SU-DHL-6 (cell line): Measurements from ENCODE around the gene XRCC1.

Source experiments
- H2AFZ ChIP-seq: fragments of 200-600 bp; sonication (generic); 2 replicates; pipeline ENCODE4 v1.6.1; 2014; ENCODE audit warnings: low read depth, mild to moderate bottlenecking, moderate library complexity, mixed read lengths, antibody characterized with exemption, low read length; ENCODE audit not compliant: severe bottlenecking
- H3F3A ChIP-seq: fragments of 200-600 bp; shearing (Covaris generic); 2 replicates; pipeline ENCODE4 v1.6.0; 2016; ENCODE audit warnings: antibody characterized with exemption, mild to moderate bottlenecking; ENCODE audit not compliant: insufficient read depth
- H3K27ac ChIP-seq: fragments of 200-600 bp; sonication (generic); 2 replicates; pipeline ENCODE4 v1.5.1; 2016; ENCODE audit warnings: low read depth, mild to moderate bottlenecking, low read length, moderate library complexity, mixed read lengths
- H3K27me3 ChIP-seq: fragments of 200-600 bp; sonication (generic), shearing (Covaris generic); 2 replicates; pipeline ENCODE4 v1.6.0; 2014; ENCODE audit warnings: mild to moderate bottlenecking, low read length
- H3K36me3 ChIP-seq: fragments of 200-600 bp; sonication (generic); 2 replicates; pipeline ENCODE4 v1.6.1; 2014; ENCODE audit warnings: mild to moderate bottlenecking, low read length, mixed read lengths
- H3K4me2 ChIP-seq: fragments of 300-600, 200-600 bp; shearing (Covaris generic), sonication (generic); 2 replicates; pipeline ENCODE4 v1.6.0; 2014; ENCODE audit warnings: low read length, low read depth, mild to moderate bottlenecking; ENCODE audit not compliant: poor library complexity, severe bottlenecking
- H3K4me3 ChIP-seq: fragments of 200-600 bp; sonication (generic); 2 replicates; pipeline ENCODE4 v1.5.1; 2014; ENCODE audit warnings: antibody characterized with exemption, low read length, mild to moderate bottlenecking, mixed read lengths; ENCODE audit not compliant: insufficient read depth, poor library complexity, severe bottlenecking
- H3K79me2 ChIP-seq: fragments of 200-600 bp; sonication (generic); 2 replicates; pipeline ENCODE4 v1.6.1; 2014; ENCODE audit warnings: mild to moderate bottlenecking, low read length, moderate library complexity; ENCODE audit not compliant: insufficient read depth
- H3K9ac ChIP-seq: fragments of 200-600 bp; sonication (generic); 2 replicates; pipeline ENCODE4 v1.7.0; 2014; ENCODE audit warnings: mild to moderate bottlenecking, low read length
- H3K9me2 ChIP-seq: fragments of 200-600 bp; sonication (generic); replicated peaks from 2 replicates; pipeline ENCODE4 v1.6.1; 2014; ENCODE audit warnings: low read length; ENCODE audit not compliant: insufficient read depth
- H3K9me3 ChIP-seq: fragments of 200-600 bp; sonication (generic); 2 replicates; pipeline ENCODE4 v1.6.1; 2014; ENCODE audit warnings: low read length, mixed read lengths; ENCODE audit not compliant: insufficient read depth
- H4K20me1 ChIP-seq: fragments of 200-600 bp; sonication (generic); 2 replicates; pipeline ENCODE4 v1.6.1; 2014; ENCODE audit warnings: low read depth, mild to moderate bottlenecking, antibody characterized with exemption, low read length, moderate library complexity, mixed read lengths
- EZH2phosphoT487 ChIP-seq: fragments of 200-600 bp; sonication (generic), shearing (Covaris generic); conservative IDR thresholded peaks from 2 replicates; pipeline ENCODE4 v1.6.1; 2018; ENCODE audit warnings: mild to moderate bottlenecking, antibody characterized with exemption, low read length, moderate library complexity, mixed read lengths
- TF ChIP-seq, protein P1 (sequence below): fragments of 200-600 bp; sonication (generic); IDR thresholded peaks from one replicate; pipeline ENCODE4 v1.5.1; 2017; ENCODE audit warnings: antibody characterized with exemption, mild to moderate bottlenecking, low read length, moderate library complexity; ENCODE audit not compliant: insufficient read depth, poor library complexity, severe bottlenecking

The XRCC1 gene

DNA sequence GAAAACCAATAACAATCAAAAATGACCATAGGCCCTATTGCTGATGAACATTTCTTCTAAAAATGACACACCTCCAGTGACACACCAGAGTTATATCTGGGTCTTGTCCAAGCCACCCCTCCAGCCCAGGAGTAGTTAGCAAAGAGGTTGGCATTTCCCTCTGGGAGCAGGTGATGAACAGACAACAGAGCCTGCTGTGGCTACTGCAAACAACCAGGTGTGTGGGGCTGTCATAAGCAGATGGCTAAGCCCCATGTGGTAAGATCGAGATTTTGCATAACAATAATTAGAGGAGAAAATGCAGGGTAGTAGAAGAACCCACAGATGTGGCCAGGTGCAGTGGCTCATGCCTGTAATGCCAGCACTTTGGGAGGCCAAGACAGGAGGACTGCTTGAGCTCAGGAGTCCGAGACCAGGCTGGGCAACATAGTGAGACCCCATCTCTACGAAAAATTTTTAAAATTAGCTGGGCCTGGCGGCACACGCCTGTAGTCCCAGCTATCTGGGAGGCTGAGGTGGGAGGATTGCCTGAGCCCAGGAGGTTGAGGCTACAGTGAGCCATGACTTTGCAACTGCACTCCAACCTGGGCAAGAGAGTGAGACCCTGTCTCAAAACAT is 5.0 kb downstream of the XRCC1 start:
- Histone ChIP-seq H2AFZ (no peak overlapping the region), H3K27me3 (no peaks in the 10 kb centered on the region), H3K9me2 (no peaks in the 10 kb centered on the region), H4K20me1 (no peaks in the 10 kb centered on the region), H3K9me3 (no peaks in the 10 kb centered on the region), H3K79me2 (peaks cover 14% of the 10 kb centered on the region; the same call in 1 of the 2 replicates), H3K4me2 (no peak overlapping the region), H3K27ac (no peak overlapping the region), H3K36me3 (no peaks in the 10 kb centered on the region), H3K9ac (no peak overlapping the region), H3K4me3 (no peak overlapping the region), H3F3A (no peaks in the 10 kb centered on the region)
- TF ChIP-seq, protein P1, sequence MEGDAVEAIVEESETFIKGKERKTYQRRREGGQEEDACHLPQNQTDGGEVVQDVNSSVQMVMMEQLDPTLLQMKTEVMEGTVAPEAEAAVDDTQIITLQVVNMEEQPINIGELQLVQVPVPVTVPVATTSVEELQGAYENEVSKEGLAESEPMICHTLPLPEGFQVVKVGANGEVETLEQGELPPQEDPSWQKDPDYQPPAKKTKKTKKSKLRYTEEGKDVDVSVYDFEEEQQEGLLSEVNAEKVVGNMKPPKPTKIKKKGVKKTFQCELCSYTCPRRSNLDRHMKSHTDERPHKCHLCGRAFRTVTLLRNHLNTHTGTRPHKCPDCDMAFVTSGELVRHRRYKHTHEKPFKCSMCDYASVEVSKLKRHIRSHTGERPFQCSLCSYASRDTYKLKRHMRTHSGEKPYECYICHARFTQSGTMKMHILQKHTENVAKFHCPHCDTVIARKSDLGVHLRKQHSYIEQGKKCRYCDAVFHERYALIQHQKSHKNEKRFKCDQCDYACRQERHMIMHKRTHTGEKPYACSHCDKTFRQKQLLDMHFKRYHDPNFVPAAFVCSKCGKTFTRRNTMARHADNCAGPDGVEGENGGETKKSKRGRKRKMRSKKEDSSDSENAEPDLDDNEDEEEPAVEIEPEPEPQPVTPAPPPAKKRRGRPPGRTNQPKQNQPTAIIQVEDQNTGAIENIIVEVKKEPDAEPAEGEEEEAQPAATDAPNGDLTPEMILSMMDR, result no peak
- no peak for TF ChIP-seq EZH2phosphoT487

DNA sequence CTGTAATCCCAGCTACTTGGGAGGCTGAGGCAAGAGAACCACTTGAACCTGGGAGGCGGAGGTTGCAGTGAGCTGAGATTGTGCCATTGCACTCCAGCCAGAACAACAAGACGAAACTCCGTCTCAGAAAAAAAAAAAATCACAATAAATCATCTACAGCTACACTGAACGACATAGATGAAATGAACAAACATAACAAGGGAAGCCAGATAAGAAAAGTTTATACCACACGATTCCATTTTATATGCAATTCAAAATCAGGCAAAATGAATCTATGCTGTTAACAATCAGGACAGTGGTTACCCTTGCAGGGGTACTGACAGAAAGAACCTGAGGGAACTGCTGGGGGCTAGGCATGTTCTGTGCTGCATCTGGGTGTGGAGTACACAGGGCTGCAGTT is 5.7 kb downstream of the XRCC1 start:
- TF ChIP-seq, protein P1, result no peak
- TF ChIP-seq EZH2phosphoT487, result no peak
- Histone ChIP-seq H3F3A (no peaks in the 10 kb centered on the region), H3K4me3 (no peak overlapping the region), H3K9me3 (no peaks in the 10 kb centered on the region), H3K79me2 (peaks cover 13% of the 10 kb centered on the region; the same call in 1 of the 2 replicates), H3K27ac (no peak overlapping the region), H3K9me2 (no peaks in the 10 kb centered on the region), H3K9ac (no peak overlapping the region), H4K20me1 (no peaks in the 10 kb centered on the region), H3K27me3 (no peaks in the 10 kb centered on the region), H3K36me3 (no peaks in the 10 kb centered on the region), H3K4me2 (no peak overlapping the region), H2AFZ (no peak overlapping the region)

GRCh38 chr19:43564800-43565199 is 10.5 kb downstream of the XRCC1 start:
- H3K4me2 ChIP-seq, result no peak overlapping the region
- H3K4me3 ChIP-seq, result no peak overlapping the region
- no peaks in the 10 kb centered on the region for H3K27me3 ChIP-seq
- H3K9me2 ChIP-seq, result no peaks in the 10 kb centered on the region
- no peak overlapping the region for H2AFZ ChIP-seq
- no peak overlapping the region for H3K27ac ChIP-seq
- H3F3A ChIP-seq, result peaks cover 9% of the 10 kb centered on the region; the same call in 1 of the 2 replicates
- TF ChIP-seq, protein P1, result no peak
- no peak for TF ChIP-seq EZH2phosphoT487
- no peaks in the 10 kb centered on the region for H3K9me3 ChIP-seq
- peaks cover 9% of the 10 kb centered on the region; the same call in 1 of the 2 replicates for H3K79me2 ChIP-seq
- no peaks in the 10 kb centered on the region for H4K20me1 ChIP-seq
- no peaks in the 10 kb centered on the region for H3K36me3 ChIP-seq
- H3K9ac ChIP-seq, result no peak overlapping the region
